ENCODE results near the gene GPATCH8.
"Not testable (repeated sequence)": the region's sequence is repeated elsewhere in the genome, so short reads cannot be mapped to it uniquely, and the experiment has no call there.

GPATCH8 gene

DNA sequence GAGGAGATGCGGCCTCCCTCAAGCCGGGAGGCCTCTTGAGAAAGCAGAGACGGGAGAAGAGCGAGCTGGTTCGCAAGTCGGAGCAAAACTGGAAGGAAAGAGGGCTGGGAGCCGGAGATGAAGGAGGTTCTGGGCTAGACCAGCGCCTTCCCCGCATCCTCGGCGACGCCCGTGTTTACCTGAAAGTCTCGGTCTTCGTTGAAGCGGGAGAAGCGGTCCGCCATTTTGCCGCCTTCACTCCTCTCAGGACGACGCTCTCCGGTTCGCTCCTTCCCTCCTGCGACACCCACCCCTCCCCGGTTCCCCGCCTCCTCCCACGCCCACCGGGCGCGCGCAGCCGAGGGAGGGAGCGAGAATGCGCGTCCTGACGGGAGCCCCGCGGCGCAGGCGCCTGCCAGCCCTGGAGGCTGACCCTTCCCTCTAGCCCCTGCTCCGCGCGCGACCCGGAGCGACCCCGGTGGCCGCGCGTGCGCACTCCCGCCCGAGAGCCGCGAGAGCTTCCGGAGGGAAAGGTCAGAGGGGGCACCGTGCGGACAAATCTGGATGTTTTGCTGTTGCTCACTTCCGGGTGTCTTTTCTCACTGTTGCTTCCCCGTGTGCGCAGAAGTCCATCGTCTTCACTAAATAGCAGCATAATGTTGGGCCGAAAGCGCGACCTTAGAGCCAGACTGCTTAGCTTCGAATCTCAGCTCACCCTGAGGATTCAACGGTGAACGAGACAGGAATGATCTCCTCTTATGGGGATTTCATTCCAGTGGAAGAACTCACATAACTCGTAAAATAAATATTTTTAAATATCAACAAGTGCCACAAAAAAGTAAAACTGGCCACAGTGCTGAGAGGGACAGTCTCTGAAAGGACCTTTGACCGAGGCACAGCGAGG lies at the start of gene GPATCH8:
TSS of gene GPATCH8 (minus strand) at position 260 of the 883 bp plus-strand sequence. CDS start at position 224, 36 bp downstream.
- peak; percentile 93 for DNase-seq (ENCODE audit: low spot score)

DNA sequence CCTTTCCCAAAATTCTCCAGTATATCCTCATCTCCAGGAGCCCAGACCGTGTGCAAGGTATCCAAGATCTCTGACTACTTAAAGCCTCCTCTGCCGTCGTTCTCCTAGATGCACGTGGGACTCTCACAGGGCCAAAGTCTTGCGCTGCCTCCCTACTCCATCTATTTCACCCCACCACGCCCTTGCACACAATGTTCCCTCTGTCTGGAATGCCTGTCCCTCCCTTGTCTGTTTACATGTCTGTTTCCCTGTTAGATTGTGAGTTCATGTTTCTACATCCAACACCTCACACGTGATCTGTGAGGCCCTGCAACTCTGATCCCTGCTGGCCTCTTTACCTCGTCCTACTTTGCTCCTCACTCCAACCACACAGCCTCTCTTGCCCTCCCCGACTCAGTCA lies 49.2 kb upstream of the GPATCH8 start:
- no peak for DNase-seq (ENCODE audit: low spot score)

DNA sequence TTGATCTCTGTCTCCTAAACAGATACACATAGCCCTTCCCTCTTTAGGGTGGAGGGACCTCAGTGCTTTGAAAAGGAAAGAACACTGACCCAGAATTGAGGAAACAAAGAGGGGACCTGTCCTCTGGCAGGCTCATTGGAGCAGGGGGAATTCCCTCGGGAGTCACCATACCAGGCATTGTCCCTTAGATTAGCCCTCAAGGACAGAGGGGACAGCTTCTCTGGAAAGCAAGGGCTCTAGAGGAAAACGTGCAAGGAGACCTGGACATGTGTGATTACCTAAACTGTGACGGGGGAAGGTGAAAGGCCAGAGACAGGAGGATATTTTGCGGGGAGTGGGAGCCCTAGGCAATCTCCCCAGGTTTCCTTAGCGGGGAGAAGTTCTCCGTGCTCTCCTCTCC lies 46.5 kb upstream of the GPATCH8 start:
- DNase-seq (ENCODE audit: low spot score) = no peak

DNA sequence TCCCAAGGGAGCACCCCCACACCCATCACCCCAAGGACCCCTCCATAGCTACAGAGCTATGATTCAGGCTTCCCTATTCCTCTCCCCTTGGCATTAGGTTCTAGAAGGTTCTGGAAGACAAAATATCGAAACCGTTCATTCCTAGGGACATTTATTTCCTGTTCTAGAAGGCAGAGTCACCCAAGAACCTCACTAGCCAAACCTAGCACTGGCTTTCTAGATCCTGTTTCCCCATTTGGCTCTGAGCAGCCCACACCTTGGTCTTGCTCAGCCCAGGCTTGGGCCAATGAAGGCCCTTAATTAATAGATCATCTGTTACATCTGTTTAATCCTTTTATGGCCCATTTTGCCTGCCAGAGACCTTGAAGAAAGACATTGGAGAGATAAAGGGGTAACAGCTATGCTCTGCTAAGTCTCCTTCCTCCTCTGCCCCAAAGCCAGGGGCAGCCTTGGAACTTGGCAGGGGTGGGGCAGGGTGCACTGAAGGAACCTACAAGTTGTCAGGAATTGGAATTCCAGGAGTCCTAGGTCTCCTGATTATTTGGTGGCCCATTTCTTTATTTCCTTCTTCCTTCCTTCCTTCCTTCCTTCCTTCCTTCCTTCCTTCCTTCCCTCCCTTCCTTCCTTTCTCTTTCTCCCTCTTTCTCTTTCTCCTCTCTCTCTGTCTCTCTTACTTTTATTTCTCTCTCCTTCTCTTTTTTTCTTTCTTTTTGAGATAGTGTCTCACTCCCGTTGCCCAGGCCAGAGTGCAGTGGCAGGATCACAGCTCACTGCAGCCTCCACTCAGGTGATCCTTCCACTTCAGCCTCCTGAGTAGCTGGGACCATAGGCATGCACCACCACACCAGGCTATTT lies 45.4 kb upstream of the GPATCH8 start:
- DNase-seq (ENCODE audit: low spot score) = no peak

DNA sequence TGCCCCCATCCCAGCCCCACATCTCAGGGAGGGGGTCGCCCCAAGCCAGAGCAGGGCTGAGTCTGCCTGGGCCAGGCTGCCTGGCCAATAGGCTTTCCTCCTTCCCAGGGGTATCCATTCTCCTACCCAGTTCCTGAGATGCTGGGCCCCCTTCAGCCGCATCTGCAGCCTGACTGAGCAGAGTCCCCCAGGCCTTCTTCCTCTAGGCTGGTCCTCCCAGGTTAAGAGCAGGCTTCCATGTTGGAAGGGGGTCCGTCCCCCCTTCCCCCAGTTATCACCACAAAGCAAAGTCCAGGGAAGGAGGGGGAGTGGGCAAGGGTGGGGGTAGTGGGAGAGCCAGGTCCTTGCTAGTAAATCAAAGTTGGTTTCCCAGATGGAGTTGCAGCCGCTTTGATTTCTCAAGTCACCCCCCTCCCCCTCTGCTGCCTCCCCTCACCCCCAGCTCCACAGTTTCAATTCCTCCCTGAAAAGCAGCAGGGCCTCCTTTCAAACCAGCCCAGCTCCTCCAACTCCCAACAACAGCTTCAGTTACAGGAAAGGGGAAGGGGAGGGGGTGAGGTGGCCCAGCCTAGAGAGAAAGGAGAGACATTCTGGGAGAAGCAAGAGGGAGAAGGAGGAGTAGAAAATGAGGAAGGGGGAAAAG lies 44.5 kb upstream of the GPATCH8 start:
- DNase-seq (ENCODE audit: low spot score) = no peak

GRCh38 chr17:44546671-44547606 lies 43.7 kb upstream of the GPATCH8 start:
- no peak for DNase-seq (ENCODE audit: low spot score)

- no peak for DNase-seq (ENCODE audit: low spot score)
These were observed 40.8 kb upstream of the GPATCH8 start for GRCh38 chr17:44543905-44544523.

- no peak for DNase-seq (ENCODE audit: low spot score)
These were observed 40.2 kb upstream of the GPATCH8 start for GRCh38 chr17:44543213-44543904.

GRCh38 chr17:44541884-44542581 lies 38.8 kb upstream of the GPATCH8 start:
- no peak for DNase-seq (ENCODE audit: low spot score)

DNA sequence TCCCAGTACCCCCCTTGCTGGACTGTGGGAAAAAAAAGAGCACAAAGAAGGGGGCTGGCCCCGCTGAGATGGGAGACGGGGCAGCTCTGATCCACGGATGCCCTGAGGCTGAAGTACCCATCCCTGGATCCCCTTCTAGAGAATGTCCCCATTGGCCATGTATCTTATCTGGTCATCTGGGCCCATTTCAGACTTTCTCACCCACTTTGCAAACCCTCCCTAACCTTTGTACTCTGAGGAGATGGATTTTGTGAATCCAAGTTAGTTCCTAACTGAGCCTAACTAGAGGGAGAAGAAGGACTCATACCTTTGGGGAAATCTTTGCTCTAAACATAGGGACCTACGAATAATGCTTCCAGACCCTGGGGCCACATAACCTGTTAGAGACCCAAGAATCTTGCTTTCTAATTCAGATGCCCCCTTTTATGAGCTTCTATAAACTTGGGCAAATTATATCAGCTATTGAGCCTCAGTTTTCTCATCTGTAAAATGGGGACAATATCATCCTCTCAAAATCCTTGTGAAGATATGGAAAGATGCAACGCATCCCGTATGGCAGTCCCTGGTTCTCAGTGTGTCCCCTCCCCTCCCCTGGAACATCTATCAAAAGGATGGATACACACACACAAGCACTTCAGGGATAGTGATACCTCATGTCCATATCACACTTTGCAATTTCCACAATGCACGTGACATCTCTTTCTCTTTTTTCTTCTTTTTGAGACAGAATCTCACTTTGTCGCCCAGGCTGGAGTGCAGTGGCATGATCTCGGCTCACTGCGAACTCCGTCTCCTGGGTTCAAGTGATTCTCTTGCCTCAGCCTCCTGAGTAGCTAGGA lies 37.3 kb upstream of the GPATCH8 start:
- DNase-seq (ENCODE audit: low spot score) = no peak

GRCh38 chr17:44539673-44540072 lies 36.5 kb upstream of the GPATCH8 start:
- no peak for DNase-seq (ENCODE audit: low spot score)

DNA sequence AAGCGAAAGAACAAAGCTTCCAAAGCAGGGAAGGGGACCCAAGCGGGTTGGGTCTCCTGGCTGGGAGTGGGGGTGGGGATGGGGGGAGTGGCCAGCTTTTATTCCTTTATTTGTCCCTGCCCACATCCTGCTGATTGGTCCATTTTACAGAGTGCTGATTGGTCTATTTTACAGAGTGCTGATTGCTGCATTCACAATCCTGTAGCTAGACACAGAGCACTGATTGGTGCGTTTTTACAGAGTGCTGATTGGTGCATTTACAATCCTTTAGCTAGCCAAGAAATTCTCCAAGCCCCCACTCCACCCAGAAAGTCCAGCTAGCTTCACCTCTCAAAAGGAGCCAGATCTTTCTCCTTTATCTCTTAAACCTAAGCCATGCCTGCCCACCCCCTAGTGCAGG lies 34.7 kb upstream of the GPATCH8 start:
- DNase-seq (ENCODE audit: low spot score) = not testable (repeated sequence)

DNA sequence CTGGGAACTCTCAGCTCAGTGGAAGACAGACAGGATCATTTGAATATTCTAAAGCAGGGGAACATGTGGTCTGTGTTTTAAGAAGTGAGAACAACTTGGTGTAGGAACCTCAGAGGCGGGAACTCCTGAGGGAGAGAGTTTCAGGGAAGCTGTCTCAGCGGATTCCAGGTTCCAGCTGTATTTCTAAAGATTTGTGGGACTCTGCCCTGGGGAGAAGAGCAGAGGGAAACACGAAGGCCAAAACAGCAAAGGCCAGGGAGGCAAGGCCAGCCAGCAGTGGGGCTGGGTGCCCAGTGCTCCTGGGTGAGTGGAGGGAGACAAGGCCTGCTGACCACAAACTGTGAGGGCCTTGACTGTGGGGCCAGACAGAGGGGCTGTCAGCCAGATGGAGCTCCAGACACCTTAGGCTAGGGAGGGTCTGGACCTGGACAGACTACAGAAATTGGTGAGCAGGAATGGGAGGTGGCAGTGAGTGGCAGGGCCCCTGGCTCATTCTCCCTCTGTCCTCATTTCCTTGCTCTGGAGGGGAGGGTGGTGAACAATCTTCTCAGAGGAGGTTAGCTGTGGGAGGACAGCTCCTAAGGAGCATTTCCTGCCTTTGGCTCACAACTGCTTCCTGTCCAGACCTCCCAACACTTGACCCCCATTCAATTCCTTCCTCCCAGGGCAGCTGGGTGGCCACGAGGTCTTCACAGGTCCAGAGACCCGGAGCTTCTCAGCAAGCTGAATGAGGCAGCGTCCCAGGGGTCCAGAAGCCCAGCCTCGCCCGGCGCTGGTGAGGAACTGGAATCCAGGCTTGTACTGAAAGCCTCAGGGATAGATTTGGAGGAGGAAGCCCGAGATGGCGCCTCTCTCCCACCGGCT lies 33.1 kb upstream of the GPATCH8 start:
- DNase-seq (ENCODE audit: low spot score) = no peak

DNA sequence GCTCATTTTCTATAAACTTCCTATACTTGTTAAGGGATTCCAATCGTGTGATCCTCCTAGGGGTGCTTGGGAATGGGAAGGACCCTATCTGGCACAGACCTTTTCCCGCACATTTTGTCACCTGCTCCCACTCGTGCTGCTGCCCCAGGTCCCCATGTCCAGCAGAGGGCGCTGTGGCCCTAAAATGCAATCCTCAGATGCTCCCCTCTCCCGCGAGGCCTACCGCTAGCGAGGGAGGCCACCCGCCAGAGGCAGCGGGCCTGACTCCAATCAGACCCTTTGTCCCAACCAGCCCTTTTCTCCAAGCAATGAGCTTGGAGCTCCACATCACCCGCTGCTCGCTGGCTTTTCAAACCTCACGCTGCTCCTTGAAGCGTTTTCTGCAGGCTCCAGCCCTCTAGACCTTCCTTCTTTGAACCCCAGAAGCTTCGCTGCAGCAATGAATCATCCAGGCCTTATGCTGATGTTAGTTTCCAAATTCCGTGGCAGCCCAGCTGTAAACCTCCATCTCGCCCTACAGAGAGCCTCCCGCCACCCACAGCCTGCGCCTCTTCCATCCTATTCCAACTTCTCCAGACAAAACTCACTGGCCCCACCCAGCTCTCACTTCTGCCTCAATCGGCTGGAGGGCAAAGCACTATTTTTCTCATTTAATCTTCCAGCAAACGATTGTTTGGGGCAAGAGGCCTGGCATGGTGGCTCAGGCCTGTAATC lies 30.5 kb upstream of the GPATCH8 start:
- peak; percentile 77 for DNase-seq (ENCODE audit: low spot score)

DNA sequence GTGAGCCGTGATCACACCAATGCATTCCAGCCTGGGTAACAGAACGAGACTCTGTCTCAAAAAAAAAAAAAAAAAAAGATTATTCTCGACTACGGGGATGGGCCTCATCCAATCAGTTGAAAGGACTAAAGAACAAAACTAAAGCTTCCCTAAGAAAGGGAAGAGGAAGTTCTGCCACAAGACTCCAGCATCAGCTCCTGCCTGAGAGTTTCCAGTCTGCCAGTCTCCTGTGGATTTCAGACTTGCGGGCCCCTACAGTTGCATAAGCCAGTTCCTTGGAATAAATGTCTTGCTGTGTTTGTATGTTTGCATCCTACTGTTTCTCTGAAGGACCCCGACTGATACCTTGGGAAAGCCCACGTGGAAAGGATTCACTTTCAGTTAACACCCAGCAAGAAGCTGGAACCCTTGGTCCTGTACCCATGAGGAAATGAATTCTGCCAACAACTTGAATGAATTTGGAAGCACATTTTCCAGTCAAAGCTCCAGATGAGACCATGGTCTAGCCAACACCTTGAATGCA lies 27.8 kb upstream of the GPATCH8 start:
- no peak for DNase-seq (ENCODE audit: low spot score)

DNA sequence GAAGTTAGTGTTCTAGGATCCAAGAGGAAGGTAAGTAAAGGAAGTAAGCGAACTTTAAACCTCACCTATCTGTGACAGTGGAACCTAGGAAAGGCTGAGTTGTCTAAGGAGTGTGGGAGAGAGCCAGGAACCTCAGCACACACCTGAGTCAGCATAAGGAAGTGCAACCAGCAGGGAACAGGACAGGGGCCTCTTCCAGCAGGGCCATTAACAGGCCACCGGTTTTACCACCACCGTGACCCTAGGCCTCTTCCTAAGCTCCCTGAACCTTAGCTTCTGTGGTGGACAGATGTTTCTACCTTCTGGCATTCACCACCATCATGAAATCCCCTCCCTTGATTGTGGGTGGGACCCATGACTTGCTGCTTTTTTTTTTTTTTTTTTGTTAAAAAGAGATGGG lies 26.7 kb upstream of the GPATCH8 start:
- DNase-seq (ENCODE audit: low spot score) = no peak

- no peak for DNase-seq (ENCODE audit: low spot score)
These were observed 24.7 kb upstream of the GPATCH8 start for GRCh38 chr17:44527954-44528353.
